GM12891 (cell line): ENCODE results near the gene AIF1L.

Source experiments
- PAX5 ChIP-seq: IDR thresholded peaks from 2 replicates; pipeline ENCODE4 v1.6.1; 2011; ENCODE audit warnings: low read length, moderate library complexity, mild to moderate bottlenecking; ENCODE audit not compliant: insufficient read depth, severe bottlenecking
- POLR2A ChIP-seq: IDR thresholded peaks from 2 replicates; pipeline ENCODE4 v1.6.1; 2011; ENCODE audit warnings: low read depth, low read length, control low read depth
- POLR2AphosphoS5 ChIP-seq: IDR thresholded peaks from 2 replicates; pipeline ENCODE4 v1.6.1; 2011; ENCODE audit warnings: low read depth, low read length, control low read depth

- TF ChIP-seq PAX5: no peak
- no peak for TF ChIP-seq POLR2AphosphoS5
- TF ChIP-seq POLR2A: no peak
Measured at GRCh38 chr9:131069699-131070098, 26.6 kb upstream of the AIF1L start.
